Skeletal muscle cell (primary cell): ENCODE data around the gene KCNQ5.

Experiments
- DNase-seq: peaks from one replicate; pipeline ENCODE4 v3.0.0-alpha.2; 2010; ENCODE audit warnings: low read depth
- H3K4me3 ChIP-seq: 2 replicates; pipeline ENCODE4 v1.5.1; 2011; ENCODE audit warnings: low read depth, mild to moderate bottlenecking, control low read depth, low read length, moderate library complexity

KCNQ5 gene

DNA sequence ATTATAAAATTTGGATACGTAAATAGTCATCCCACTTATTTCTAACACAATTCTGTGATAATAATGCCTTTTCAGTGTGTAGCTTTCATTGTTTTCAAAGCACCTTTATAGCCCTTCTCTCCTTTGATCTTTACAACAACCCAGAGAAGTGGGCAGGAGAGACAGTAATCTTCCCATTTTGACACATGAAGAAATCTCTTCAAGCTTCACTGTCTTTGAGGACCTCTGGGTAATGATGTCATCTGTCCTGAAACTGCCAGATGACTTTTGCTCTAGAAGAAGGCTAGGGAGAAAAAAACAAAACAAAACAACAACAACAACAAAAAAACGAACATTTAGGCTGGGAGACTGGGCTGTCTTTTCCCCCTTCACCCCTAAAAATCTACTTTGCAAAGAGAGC is 203.0 kb downstream of the KCNQ5 start:
- DNase-seq: no peak
- H3K4me3 ChIP-seq: no peak overlapping the region

DNA sequence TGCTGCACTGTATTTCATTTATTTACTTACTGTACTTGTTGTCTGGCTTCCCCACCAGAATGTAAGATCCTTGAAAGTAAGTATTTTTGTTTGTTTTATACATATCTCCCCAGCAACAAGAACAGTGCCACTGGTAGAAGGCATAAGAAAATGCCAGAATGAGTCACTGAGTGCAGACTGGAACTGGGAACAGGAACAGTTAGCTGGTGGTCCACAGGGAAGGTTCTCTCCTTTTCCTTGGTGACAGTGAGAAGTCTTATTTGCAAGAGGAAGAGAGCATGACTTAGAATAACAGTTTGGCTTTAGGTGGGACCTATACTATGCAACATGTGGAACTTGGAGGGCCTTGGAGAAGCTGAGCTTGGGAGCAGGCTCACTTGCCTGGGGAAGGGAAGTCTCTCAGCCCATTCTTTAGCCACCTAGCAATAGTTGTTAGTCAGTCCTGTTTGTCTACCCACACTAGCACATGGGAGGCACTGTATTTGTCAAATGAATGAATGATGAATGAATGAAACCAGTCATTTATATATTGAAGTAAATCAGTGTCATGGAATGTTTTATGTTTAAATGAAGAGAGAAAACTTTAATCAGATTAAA is 203.5 kb downstream of the KCNQ5 start:
- peak; percentile 14 for DNase-seq
- H3K4me3 ChIP-seq: no peak overlapping the region

DNA sequence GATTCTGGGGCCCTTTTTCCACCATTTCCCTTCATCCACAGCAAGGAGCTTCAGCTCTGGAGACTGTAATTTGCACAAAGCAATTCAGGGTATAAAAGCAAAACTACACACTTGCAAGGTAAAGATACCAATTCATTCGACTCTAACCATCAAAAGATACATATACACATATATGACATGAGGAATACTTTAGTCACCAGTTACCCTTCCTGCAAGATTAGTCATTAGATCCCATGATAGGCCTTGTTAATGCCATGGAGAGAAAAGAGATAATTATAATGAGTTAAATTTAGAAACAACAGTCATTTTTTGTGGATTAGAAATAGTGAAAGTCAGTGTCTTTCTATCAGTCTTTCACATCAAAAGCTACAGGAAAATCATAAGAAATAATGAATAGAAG is 204.2 kb downstream of the KCNQ5 start:
- no peak for DNase-seq
- no peak overlapping the region for H3K4me3 ChIP-seq

DNA sequence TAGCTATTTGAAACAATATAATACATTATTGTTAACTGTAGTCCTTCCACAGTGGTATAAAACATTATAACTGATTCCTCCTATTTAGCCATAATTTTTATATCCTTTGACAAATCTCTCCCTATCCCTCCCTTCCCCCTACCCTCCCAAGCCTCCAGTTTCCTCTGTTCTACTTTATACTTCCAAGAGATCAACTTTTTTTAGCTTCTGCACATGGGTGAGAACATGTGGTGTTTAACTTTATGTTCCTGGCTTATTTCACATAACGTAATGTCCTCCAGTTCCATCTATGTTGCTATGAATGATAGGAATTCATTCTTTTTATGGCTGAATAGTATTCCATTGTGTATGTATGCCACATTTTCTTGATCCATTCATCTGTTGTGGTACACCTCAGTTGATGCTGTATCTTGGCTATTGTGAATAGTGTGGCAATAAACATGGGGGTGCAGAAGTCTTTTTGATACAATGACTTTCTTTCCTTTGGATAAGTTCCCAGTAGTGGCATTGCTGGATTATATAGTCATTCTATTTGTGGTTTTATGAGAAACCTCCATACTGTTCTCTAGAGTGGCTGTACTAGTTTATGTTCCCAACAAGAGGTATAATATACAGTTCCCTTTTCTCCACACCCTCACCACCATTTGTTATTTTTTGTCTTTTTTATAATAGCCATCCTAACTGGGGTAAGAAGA is 205.0 kb downstream of the KCNQ5 start:
- DNase-seq: peak; percentile 72
- no peak overlapping the region for H3K4me3 ChIP-seq

DNA sequence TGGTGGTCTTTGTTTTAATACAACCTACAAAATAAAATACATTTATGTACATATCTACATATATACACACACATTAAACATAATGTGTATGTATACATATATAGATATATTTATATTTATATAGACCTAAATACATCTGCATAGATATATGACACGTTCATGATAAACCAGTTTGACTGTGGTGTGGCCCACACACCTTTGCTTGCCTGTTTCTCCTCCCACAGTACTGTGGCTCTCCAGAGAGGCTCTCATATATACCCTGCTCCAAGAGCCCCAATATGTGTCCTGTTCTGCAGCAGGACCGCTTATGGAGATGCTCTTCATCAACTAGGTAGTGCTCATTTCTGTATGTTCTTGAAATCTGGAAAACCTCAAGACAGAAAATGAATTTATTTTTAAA is 207.0 kb downstream of the KCNQ5 start:
- DNase-seq: no peak
- H3K4me3 ChIP-seq: no peak overlapping the region

DNA sequence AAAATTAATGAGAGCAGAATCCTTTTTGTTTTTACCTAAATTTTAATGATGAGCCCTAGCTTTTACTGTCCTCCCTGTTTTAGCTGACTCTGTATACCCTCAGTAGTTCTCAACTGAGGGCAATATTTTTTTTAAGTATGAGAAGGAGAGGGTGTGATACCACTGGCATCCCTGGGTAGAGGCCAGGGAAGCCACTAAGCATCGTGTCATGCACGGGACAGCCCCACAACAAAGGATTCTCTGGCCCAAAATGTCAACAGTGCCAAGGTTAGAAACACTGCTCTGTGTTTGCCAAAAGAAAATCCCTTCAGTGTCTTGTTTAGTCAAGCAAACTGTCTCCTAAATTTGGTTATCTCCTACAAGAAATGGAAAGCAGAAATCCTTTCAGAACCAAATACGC is 210.4 kb downstream of the KCNQ5 start:
- H3K4me3 ChIP-seq: no peak overlapping the region
- DNase-seq: peak; percentile 12

DNA sequence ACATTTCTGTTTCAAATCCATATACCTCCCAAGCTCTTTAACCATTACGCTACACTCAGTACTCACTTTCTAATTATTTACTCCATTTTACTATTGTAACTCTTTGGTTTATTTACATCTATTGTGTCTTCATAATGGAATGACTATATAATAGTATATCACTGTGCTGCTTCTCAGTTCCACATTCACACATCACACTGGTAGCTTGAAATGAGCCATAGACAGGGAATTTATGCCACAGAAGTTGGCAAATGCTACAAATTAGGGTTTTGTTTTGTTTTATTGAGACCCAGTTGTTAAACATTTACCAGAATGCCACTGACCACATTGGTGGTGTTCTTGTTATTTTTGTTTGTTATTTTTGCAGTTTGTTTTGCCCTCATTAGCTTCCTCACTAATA is 213.9 kb downstream of the KCNQ5 start:
- H3K4me3 ChIP-seq: no peak overlapping the region
- DNase-seq: no peak

DNA sequence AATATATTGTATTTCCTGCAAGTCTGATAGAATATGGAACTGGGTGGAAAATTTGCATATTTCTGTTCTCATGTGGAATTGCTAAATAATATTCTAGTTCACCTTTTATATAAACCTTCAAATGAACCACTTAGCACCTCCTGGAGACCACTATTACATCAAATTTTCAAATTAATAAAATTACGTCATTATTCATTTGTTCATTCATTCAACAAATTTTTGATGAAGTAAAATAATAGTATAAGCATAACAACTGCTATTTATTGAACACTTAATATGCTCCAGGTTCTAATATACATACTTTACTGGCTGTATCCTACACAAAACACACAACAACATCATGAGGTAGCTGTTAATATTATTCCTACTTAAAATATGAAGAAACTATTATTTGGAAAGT is 215.1 kb downstream of the KCNQ5 start:
- no peak for DNase-seq
- no peak overlapping the region for H3K4me3 ChIP-seq

DNA sequence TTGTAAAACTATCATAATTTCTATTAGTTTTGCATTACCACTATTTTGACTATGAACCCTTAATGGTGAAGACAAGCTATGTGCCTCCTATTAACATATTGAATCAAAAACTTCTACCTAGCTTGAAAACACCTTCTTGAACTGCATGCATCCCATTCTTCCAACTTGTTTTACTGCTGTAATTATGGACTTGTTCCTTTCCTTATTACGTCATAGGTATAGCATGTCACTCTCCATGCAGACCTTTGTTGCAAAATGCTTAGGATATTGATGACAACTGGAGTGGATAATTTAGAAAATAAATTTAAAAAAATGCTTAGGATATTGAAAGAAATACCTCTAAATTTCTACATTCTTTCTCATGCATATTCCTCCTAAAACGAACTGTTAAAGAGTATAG is 219.3 kb downstream of the KCNQ5 start:
- H3K4me3 ChIP-seq: no peak overlapping the region
- no peak for DNase-seq

DNA sequence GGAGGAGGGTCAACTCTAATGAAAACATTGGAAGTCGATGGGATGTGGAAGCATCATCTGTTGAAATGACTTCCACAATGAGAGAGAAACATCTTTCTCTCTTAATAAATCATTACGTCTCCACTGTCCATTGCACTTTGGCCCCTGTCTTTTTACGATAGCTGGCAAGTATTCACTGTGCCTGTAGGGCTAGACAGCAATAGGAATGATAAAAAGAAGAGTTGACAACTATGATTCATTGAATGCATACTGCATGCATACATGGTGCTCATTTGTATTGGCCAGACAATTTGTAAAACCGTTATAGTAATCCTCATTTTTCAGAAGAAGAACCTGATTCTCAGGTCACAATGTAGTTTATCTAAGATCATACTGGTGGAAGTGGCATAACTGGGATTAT is 220.3 kb downstream of the KCNQ5 start:
- no peak for DNase-seq
- H3K4me3 ChIP-seq: no peak overlapping the region

DNA sequence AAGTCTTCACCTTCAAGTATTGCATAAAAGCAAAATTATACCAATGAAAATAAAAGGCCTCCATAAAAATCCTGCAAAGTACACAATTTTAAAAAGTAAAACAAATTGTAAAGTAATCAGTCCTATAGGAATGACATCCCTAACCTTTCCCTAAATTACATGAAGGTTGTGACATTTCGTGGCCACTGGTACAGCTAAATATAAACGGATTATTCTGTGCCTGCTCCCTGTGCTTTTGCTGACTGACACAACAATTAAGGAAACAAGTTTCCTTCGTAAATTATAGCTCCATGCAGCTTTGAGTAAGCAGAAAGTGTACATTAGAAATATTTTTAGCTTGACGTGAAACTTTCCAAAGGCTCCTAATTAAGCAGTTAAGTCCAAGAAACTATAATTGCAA is 222.8 kb downstream of the KCNQ5 start:
- no peak for DNase-seq
- no peak overlapping the region for H3K4me3 ChIP-seq

DNA sequence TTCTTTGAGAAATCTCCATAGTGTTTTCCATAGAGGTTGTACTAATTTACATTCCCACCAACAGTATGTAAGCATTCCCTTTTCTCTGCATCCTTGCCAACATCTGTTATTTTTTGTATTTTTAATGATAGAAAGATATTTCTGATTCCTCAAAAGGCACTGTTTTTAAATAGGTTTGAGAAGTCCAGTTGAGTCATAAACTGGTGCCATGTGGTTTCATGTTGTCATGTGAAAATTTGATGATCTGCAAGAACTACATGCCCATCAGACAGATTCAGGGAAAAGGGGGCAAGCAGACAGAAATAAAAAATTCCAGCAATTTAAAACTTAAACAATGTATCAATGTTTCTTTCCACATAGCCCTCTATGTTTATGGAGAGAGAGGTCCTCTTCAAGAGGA is 227.5 kb downstream of the KCNQ5 start:
- H3K4me3 ChIP-seq: no peak overlapping the region
- DNase-seq: no peak

DNA sequence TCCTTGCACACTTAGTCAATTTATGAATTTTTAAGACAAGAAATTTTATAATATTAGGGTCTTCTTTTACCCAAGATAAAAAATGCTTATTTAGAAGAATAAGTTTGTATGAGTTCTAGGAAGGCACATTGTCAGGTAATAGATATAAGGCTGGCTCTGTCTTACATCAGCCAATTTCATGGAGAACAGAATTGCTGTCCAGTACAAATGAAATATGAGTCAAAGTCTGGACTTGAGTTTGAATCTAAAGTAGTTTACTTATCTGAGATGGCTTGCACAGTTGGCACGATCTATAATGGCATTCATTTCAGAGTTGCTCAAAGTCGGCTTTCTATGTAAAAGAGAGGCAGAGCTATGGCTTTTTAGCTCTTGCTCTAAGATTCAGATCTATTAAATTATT is 228.2 kb downstream of the KCNQ5 start:
- no peak overlapping the region for H3K4me3 ChIP-seq
- DNase-seq: no peak

DNA sequence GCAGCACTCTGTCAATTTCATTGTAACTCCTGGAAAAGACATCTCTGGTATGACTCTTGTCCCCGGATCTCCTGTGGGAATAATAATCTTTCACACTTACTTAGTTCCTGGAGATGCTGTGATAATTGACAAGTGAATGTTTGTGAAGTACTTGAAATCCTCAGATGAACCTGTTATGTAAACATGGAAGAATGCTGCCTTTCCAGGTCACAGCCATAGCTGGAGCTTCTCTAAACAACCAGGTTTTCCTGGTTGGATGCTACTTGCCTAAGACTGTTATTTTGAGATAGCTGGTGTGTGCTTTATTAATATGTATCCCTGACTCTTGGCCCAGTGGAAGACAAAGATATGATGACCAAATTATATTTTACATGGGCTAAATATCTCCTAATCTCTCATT is 228.6 kb downstream of the KCNQ5 start:
- no peak overlapping the region for H3K4me3 ChIP-seq
- no peak for DNase-seq

DNA sequence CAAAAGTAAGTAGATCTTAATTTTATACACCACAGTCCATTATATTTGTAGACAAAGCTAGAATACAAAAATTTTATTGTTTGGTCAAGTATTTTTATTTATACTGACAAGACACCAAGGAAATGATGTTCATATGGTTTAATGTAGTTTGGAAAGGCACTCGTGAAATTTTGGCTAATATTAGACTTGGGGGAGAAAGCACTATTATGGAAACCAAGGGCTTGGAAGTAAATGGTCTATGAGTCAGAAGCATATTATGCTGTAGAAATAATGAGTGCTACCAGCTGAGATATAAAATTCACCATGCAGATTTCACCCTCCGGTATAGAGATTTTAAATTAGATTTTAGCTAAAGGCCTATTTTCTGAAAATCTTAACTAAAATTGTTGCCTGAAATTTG is 233.6 kb downstream of the KCNQ5 start:
- DNase-seq: no peak
- H3K4me3 ChIP-seq: no peak overlapping the region

DNA sequence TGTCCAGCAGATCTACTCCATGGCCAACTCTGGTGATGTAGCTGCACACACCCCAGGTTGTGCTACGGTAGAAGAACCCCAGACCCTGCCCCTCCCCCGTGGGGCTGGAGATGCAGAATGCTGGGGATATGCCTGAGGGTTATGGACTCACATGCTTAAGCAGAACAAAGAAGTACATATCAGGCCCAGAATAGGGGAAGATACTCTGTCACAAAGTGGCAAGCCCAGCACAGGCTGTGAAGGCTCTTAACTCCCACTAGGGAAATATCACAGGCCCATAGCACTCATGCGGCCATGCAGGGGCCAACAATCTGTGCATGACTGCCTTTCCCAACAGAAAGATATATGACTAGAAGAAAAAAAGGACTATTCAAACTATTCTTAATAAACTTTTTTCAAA is 234.9 kb downstream of the KCNQ5 start:
- DNase-seq: no peak
- no peak overlapping the region for H3K4me3 ChIP-seq

DNA sequence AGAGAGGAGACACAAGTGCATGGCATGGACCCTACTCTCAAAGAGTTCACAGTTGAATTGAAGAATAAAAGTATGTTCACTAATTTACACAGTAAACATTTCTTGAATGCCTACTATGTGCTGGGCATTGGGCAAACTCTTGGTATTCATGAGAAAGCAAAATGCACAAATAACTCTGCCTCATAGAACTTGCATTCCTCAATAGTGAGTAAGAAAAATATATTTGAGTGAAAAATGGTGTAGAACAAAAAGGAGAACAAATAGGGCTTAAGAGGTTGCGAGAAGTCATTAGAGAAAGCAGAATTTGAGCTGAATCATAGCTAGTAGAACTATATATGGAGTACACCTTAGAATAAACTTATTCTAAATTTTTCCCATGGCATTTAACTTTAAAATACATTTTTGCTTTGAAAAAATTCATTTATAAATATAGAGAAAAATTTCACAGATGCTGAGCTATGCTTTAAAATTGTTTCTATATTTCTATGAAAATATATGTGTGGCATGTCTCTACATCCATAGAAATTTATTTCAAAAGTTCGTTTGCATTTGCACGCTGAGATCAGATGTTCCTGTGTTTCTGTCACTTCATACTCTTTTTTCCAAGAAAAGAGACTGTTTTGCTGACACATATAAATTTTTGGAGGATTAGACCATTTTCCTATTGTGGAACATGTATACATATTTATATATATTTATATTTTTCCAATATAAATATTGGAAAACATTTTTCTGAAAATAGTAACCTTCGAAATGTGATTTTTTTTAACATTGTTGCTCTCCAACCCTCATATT is 236.1 kb downstream of the KCNQ5 start:
- no peak overlapping the region for H3K4me3 ChIP-seq
- DNase-seq: peak; percentile 18

DNA sequence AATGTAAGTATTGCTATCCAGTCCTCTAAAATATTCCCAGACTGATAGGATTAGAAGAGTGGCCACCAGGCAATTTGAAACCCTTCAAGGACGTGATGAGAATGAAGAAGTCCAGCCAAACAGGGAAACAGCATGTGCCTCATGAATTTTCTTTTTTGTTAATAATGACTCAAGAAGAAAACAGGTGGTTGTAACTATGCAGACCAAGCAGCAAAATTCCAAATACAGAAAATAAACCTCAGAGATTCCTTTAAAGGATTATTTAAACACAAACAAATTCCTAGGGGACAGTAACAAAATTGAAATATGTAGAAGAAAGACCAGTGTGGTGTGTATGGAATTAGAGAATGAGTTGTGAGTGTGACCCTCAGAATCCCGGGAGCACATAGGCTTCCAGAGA is 239.2 kb downstream of the KCNQ5 start:
- DNase-seq: peak; percentile 29
- H3K4me3 ChIP-seq: no peak overlapping the region

DNA sequence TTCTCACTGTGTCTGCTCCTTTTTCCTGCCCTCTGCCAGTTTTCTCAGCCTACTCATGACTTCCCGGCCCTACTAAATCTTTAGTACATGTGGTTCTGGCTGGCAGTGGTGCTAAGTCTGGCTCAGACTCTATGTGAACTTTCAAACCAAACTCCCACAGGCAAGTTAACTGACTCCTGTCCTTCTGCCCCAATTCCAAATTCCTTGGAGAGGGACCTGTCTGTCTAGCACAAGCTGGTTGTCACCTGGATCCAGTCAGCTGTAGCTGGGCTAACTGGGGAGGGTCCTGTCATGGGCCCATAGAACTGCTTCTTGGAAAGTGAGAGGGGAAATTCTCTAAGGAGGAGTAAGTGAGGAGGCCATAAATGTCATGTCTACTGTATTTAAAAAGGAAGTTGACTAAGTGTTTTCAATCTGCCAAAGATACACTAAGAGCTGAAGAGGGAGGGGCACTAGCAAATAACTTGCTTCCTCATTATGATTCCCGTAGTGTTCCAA is 240.1 kb downstream of the KCNQ5 start:
- no peak overlapping the region for H3K4me3 ChIP-seq
- DNase-seq: peak; percentile 25

DNA sequence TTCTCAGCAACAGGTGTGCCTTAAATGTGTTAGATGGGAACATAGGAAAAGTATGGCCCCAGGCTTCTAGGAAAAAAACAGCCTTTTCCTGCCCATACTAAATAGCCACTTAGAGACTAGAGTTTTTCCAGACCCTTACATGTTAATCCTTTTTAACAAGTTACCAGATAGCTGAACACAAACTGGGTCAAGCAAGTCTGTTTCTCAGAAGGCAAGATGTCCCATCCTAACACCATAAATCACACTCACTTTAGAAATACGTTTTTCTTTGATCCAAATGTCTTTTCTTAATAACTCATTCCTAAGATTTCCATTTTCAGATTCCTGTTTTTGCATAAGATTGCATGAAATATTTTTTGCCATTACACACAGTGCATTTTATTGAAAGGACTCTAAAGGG is 241.3 kb downstream of the KCNQ5 start:
- no peak for DNase-seq
- H3K4me3 ChIP-seq: no peak overlapping the region

DNA sequence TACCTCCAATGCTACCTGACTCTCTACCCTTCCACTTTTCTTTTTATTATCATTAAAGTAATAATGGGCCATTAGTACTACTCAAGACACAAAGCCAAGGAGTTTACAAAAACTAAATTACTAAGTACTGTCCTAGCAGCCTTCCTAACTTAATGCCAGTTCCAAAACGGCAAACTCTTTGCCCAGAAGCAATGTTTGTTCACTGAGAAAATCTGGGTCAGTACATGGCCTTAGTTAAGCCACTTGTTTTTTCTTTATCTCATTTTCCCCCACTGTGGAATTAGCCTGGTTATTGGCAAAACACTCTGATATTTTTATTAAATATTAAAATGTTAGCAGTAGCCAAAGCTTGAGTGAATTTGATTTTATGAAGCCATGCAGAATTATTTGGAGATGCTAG is 242.4 kb downstream of the KCNQ5 start:
- no peak overlapping the region for H3K4me3 ChIP-seq
- no peak for DNase-seq
